ENCODE results near the gene HOXA3. TPM values are rescaled to one million over a fixed set of nuclear protein-coding genes. Genes with fewer than 3 reads are reported as not detected.

The HOXA3 gene
- total and polyA plus RNA-seq, 9 of the 15 experiments (the other 6 are each of a cell fraction or from before 2014, with no cell fraction given): 0.04 to 0.13 TPM; not detected in 7

- TF ChIP-seq REST (IDR thresholded peaks at IDR 0.05; ENCODE audit: borderline replicate concordance): peak; percentile 23; the same call in 1 of the 2 replicates
- TF ChIP-seq REST (CRISPR knock-in tag; IDR thresholded peaks at IDR 0.05; ENCODE audit: low read depth): no peak
- no peak for TF ChIP-seq ZNF311 (CRISPR knock-in tag; IDR thresholded peaks at IDR 0.05)
- no peak for TF ChIP-seq PTBP1 (IDR thresholded peaks at IDR 0.05; ENCODE audit: low read depth, low read length)
- TF ChIP-seq, protein P1, sequence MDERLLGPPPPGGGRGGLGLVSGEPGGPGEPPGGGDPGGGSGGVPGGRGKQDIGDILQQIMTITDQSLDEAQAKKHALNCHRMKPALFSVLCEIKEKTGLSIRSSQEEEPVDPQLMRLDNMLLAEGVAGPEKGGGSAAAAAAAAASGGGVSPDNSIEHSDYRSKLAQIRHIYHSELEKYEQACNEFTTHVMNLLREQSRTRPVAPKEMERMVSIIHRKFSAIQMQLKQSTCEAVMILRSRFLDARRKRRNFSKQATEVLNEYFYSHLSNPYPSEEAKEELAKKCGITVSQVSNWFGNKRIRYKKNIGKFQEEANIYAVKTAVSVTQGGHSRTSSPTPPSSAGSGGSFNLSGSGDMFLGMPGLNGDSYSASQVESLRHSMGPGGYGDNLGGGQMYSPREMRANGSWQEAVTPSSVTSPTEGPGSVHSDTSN (CRISPR knock-in tag; IDR thresholded peaks at IDR 0.05; ENCODE audit: low read depth): no peak
- TF ChIP-seq, protein P1 (tag; conservative IDR thresholded peaks at IDR 0.05; ENCODE audit: low read depth): 0 out of 2 replicates have a peak, but pooled peaks have one; percentile 14
- TF ChIP-seq, protein P2, sequence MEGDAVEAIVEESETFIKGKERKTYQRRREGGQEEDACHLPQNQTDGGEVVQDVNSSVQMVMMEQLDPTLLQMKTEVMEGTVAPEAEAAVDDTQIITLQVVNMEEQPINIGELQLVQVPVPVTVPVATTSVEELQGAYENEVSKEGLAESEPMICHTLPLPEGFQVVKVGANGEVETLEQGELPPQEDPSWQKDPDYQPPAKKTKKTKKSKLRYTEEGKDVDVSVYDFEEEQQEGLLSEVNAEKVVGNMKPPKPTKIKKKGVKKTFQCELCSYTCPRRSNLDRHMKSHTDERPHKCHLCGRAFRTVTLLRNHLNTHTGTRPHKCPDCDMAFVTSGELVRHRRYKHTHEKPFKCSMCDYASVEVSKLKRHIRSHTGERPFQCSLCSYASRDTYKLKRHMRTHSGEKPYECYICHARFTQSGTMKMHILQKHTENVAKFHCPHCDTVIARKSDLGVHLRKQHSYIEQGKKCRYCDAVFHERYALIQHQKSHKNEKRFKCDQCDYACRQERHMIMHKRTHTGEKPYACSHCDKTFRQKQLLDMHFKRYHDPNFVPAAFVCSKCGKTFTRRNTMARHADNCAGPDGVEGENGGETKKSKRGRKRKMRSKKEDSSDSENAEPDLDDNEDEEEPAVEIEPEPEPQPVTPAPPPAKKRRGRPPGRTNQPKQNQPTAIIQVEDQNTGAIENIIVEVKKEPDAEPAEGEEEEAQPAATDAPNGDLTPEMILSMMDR (IDR thresholded peaks at IDR 0.05 in 2 of 3, conservative IDR thresholded peaks at IDR 0.05 in 1 of 3; ENCODE audit: insufficient read depth in 2 of 3, low read depth in 1 of 3, low read length in 3 of 3): peak; percentile 65 to 83 (median 77)
These were observed 27.4 kb upstream of the HOXA3 start (continued) for GRCh38 chr7:27179503-27180430.

Measured in K562 (cell line).